Measurements from ENCODE around the gene AGBL4.
A peak's percentile ranks its signal among the peaks of the same experiment; 100 is the strongest.

Gene AGBL4

GRCh38 chr1:48576565-48576964 lies 1447.2 kb downstream of the AGBL4 start:
- H3K4me3 ChIP-seq (replicated peaks; ENCODE audit: low read depth, low read length) = no peak overlapping the region
- no peak for TF ChIP-seq CTCF (IDR thresholded peaks at IDR 0.05; ENCODE audit: low read depth, low read length, missing control alignments)
- DNase-seq (ENCODE audit: extremely low read depth, low read depth) = no peak

GRCh38 chr1:48572646-48573258 lies 1451.0 kb downstream of the AGBL4 start:
- peak; percentile 9 for DNase-seq (ENCODE audit: extremely low read depth, low read depth)
- peak; percentile 60 for TF ChIP-seq CTCF (IDR thresholded peaks at IDR 0.05; ENCODE audit: low read depth, low read length, missing control alignments)
- no peak overlapping the region for H3K4me3 ChIP-seq (replicated peaks; ENCODE audit: low read depth, low read length)

- DNase-seq (ENCODE audit: extremely low read depth, low read depth) = no peak
- no peak overlapping the region for H3K4me3 ChIP-seq (replicated peaks; ENCODE audit: low read depth, low read length)
- TF ChIP-seq CTCF (IDR thresholded peaks at IDR 0.05; ENCODE audit: low read depth, low read length, missing control alignments) = no peak
These were observed 1451.6 kb downstream of the AGBL4 start for GRCh38 chr1:48572134-48572533.

GRCh38 chr1:48571303-48571987 lies 1452.3 kb downstream of the AGBL4 start:
- no peak for DNase-seq (ENCODE audit: extremely low read depth, low read depth)
- H3K4me3 ChIP-seq (replicated peaks; ENCODE audit: low read depth, low read length) = no peak overlapping the region
- TF ChIP-seq CTCF (IDR thresholded peaks at IDR 0.05; ENCODE audit: low read depth, low read length, missing control alignments) = no peak

- no peak for DNase-seq (ENCODE audit: extremely low read depth, low read depth)
- TF ChIP-seq CTCF (IDR thresholded peaks at IDR 0.05; ENCODE audit: low read depth, low read length, missing control alignments) = no peak
- no peak overlapping the region for H3K4me3 ChIP-seq (replicated peaks; ENCODE audit: low read depth, low read length)
These were observed 1453.2 kb downstream of the AGBL4 start for GRCh38 chr1:48570568-48570967.

- no peak for DNase-seq (ENCODE audit: extremely low read depth, low read depth)
- TF ChIP-seq CTCF (IDR thresholded peaks at IDR 0.05; ENCODE audit: low read depth, low read length, missing control alignments) = no peak
- no peak overlapping the region for H3K4me3 ChIP-seq (replicated peaks; ENCODE audit: low read depth, low read length)
These were observed 1455.3 kb downstream of the AGBL4 start for GRCh38 chr1:48568501-48568900.
